Myocyte (in vitro differentiated cells): ENCODE results near the gene XRCC6. TPM values are rescaled to one million over a fixed set of nuclear protein-coding genes. Genes with fewer than 3 reads are reported as not detected.
A peak's percentile ranks its signal among the peaks of the same experiment; 100 is the strongest.
"Not testable (repeated sequence)": the region's sequence is repeated elsewhere in the genome, so short reads cannot be mapped to it uniquely, and the experiment has no call there.

Experiments
- DNase-seq: peaks from one replicate; pipeline ENCODE4 v3.0.0-alpha.2; 2012; ENCODE audit warnings: low read depth
- polyA plus RNA-seq: library from polyadenylated mRNA; unstranded; fragments of >200 nt; gene quantifications from one replicate; pipeline ENCODE4 v1.2.1, GENCODE V29; 2012; ENCODE audit warnings: missing spikeins
- total RNA-seq: library from RNA; depleted of rRNA; stranded (reverse); fragments of >200 nt; gene quantifications from 2 replicates; pipeline ENCODE4 v1.2.3, GENCODE V29; 2014

Gene XRCC6
- total RNA-seq, result 346 and 353 TPM in 2 replicates
- 239 TPM for polyA plus RNA-seq

- DNase-seq, result peak; percentile 99
Measured at GRCh38 chr22:41621099-41621910, at the start of gene XRCC6. XRCC6 (plus strand) TSS chr22:41621295; CDS start chr22:41622005, 710 bp downstream.

GRCh38 chr22:41571786-41572185 lies 49.3 kb upstream of the XRCC6 start:
- no peak for DNase-seq

GRCh38 chr22:41572305-41572704 lies 48.8 kb upstream of the XRCC6 start:
- not testable (repeated sequence) for DNase-seq

GRCh38 chr22:41573677-41574076 lies 47.4 kb upstream of the XRCC6 start:
- no peak for DNase-seq

GRCh38 chr22:41574847-41575381 lies 46.2 kb upstream of the XRCC6 start:
- peak; percentile 72 for DNase-seq

- no peak for DNase-seq
Measured at GRCh38 chr22:41575533-41575932, 45.6 kb upstream of the XRCC6 start.

- DNase-seq, result peak; percentile 67
Measured at GRCh38 chr22:41576877-41577276, 44.2 kb upstream of the XRCC6 start.

- DNase-seq, result no peak
Measured at GRCh38 chr22:41578114-41578513, 43.0 kb upstream of the XRCC6 start.

GRCh38 chr22:41578818-41579217 lies 42.3 kb upstream of the XRCC6 start:
- DNase-seq, result no peak

GRCh38 chr22:41579297-41579996 lies 41.6 kb upstream of the XRCC6 start:
- DNase-seq, result no peak

- no peak for DNase-seq
Measured at GRCh38 chr22:41579997-41580355, 41.1 kb upstream of the XRCC6 start.

- DNase-seq, result no peak
Measured at GRCh38 chr22:41582694-41583093, 38.4 kb upstream of the XRCC6 start.

GRCh38 chr22:41584881-41585280 lies 36.2 kb upstream of the XRCC6 start:
- no peak for DNase-seq

- no peak for DNase-seq
Measured at GRCh38 chr22:41585898-41586297, 35.2 kb upstream of the XRCC6 start.

- no peak for DNase-seq
Measured at GRCh38 chr22:41587347-41587723, 33.8 kb upstream of the XRCC6 start.

- DNase-seq, result peak; percentile 100
Measured at GRCh38 chr22:41589391-41590241, 31.5 kb upstream of the XRCC6 start, which contains the start of gene PMM1. PMM1 (minus strand) TSS chr22:41589840; CDS start chr22:41589805, 35 bp downstream.

GRCh38 chr22:41593336-41593960 lies 27.6 kb upstream of the XRCC6 start:
- not testable (repeated sequence) for DNase-seq

- DNase-seq, result no peak
Measured at GRCh38 chr22:41595703-41596102, 25.4 kb upstream of the XRCC6 start.

GRCh38 chr22:41596776-41597634 lies 24.1 kb upstream of the XRCC6 start:
- DNase-seq, result peak; percentile 68

GRCh38 chr22:41597635-41597953 lies 23.5 kb upstream of the XRCC6 start:
- DNase-seq, result no peak
